ENCODE results near the gene GIT1. TPM values are rescaled to one million over a fixed set of nuclear protein-coding genes. Genes with fewer than 3 reads are reported as not detected.

The GIT1 gene
- total and polyA plus RNA-seq, 8 donors: 15.1 to 27.6 (median 18.3) TPM

DNA sequence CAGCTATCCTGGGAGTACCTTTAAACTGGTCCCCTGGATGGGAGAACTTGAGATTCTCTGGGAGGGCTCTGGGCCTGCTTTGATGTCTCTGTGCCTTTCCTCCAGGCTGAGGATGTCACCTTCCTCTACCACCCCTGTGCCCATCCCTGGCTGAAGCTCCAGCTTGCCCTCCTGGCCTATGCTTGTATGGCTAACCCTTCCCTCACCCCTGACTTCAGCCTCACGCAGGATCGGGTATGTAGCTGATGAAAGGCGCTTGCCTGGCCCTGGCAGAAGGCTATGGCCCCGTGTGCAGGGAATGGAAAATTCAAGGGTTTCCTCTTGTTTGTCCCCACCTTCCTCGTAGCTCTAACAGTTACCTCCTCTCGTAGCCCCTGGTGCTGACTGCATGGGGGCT is 18.0 kb downstream of the GIT1 start:
- 89 to 92% methylated on average over 6 of the region's 6 CpGs for WGBS, 2 donors
- FAIRE-seq: no peak

DNA sequence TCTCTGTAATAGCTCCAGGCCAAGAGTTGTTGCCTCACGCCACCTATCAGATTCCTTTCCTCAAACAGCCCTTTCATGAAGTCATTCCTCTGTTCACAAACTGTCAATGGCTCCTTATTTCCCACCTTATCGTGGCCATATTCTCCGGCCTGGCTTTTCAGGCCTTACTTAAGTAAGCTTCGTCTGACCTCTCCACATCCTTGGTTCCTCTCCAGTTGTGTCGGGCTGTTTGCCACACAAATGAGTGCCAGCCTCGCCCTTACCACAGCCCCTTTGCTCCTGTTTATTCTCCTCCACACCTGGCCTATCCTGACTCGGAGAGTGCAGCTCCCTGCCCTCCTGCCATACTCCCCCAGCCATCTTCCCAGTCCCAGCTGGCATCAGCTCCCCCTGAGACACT is 18.9 kb downstream of the GIT1 start:
- ATAC-seq: no peak
- Histone ChIP-seq H3K4me1 (peaks cover 6 to 21% (median 14%) of the 10 kb centered on the region in 3 donors), H3K27me3 (no peaks in the 10 kb centered on the region), H3K4me3 (no peak overlapping the region), H3K9me3 (no peaks in the 10 kb centered on the region), H3K27ac (no peak overlapping the region), H3K36me3 (no peaks in the 10 kb centered on the region)
- TF ChIP-seq, protein P1, sequence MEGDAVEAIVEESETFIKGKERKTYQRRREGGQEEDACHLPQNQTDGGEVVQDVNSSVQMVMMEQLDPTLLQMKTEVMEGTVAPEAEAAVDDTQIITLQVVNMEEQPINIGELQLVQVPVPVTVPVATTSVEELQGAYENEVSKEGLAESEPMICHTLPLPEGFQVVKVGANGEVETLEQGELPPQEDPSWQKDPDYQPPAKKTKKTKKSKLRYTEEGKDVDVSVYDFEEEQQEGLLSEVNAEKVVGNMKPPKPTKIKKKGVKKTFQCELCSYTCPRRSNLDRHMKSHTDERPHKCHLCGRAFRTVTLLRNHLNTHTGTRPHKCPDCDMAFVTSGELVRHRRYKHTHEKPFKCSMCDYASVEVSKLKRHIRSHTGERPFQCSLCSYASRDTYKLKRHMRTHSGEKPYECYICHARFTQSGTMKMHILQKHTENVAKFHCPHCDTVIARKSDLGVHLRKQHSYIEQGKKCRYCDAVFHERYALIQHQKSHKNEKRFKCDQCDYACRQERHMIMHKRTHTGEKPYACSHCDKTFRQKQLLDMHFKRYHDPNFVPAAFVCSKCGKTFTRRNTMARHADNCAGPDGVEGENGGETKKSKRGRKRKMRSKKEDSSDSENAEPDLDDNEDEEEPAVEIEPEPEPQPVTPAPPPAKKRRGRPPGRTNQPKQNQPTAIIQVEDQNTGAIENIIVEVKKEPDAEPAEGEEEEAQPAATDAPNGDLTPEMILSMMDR (IDR thresholded peaks at IDR 0.05): no peak
- DNase-seq: peak in 3 of 6 donors; percentile 14 to 34 (median 30)
- WGBS, 2 donors: 85 to 89% methylated on average over 7 of the region's 7 CpGs
- intact Hi-C loops (cut with DNase I): no loop called here
- FAIRE-seq: no peak

More for the DNA sequence above, 18.0 kb downstream of the GIT1 start:
- Histone ChIP-seq H3K4me1 (peaks cover 6 to 14% (median 7%) of the 10 kb centered on the region in 3 donors), H3K36me3 (no peaks in the 10 kb centered on the region), H3K9me3 (no peaks in the 10 kb centered on the region), H3K27ac (no peak overlapping the region), H3K4me3 (no peak overlapping the region), H3K27me3 (no peaks in the 10 kb centered on the region)
- TF ChIP-seq, protein P1 (IDR thresholded peaks at IDR 0.05): no peak
- DNase-seq (peak in 2 of 6 donors; percentile 12 to 47), ATAC-seq (no peak)
- intact Hi-C loops (cut with DNase I): no loop called here

DNA sequence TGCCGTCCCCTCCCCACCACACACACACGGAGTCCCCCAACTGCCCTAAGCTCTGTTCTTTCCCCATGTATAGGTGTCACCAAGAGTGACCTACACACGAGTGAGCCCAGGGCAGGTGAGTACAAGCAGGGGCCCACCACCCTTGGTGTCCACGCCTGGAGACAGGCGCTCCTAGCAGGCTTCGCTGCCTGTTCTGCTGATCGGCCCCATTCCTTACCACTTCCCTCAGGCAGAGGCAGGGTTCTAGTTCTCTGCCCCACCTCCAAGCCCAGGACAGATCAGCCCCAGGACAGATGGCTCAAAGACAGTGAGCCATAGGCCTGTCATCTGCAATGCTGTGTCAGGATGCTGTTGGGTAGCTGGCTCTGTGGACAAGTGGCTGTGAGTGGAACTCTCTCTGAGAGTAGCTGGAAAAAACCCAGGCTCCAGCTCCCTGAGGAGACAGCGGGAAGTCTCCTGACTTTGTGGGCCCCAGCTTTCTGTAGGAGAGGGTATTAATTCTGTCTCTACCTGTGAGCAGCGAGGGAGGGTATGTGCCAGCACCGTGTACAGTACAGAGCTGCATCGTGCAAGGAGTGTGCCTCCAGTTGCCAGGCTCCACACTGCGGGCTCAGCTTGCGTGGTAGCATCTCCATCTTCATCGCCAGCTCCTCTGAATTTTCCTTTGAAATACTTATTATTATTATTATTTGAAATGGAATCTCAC is 20.1 kb downstream of the GIT1 start:
- intact Hi-C loops (cut with DNase I): no loop called here
- peak in 3 of 6 donors; percentile 19 to 67 (median 47) for DNase-seq
- no peak for FAIRE-seq

DNA sequence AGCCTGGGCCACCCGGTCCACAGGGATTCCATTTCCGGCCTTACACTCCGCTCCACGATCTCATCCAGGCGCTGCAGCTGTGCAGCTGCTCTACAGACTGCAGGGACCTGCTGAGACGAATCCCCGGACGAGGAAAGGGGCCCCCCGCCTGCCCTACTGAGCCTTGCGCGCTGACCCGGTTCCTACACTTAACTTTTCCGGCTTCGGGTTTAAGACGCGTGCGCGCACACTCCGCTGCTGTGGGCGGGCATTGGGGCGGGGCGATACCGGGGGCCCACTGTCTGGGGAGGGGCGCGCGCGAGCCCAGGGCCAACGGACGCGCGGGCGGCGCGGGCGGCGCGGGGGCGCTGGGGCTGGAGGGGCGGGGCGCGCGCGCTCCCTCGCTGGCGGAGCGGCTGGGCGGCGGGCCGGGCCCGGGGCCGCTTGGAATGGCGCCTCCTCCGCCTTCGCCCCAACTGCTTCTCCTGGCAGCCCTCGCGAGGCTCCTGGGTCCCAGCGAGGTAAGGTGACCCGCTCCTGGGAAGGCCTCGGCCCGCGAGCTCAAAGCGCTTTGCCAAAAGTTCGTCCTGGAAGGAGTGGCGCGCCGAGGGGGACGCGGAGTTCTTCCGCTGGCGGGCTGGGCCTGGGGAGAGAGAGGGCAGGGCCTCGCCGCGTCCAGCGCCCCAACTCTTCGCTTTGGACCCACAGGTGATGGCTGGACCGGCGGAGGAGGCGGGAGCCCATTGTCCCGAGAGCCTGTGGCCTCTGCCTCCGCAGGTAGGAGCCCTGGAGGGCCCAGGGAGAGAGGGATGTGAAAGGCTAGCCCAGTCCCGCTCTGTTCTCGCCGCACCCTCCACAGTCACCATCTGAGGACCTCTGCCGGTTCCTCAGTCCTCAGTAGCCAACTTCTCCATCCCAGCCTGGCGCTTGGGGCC is 20.9 kb downstream of the GIT1 start, which contains the start of gene TP53I13:
TSS of gene TP53I13 (plus strand) at position 371 of the 914 bp plus-strand sequence. CDS start at position 429, 58 bp downstream.
- no peaks in the 10 kb centered on the region for H3K27me3 ChIP-seq
- H3K27ac ChIP-seq: peak within 1 kb of the TSS; percentile 78 to 89 (median 85)
- H3K36me3 ChIP-seq: no peaks in the 10 kb centered on the region
- no peaks in the 10 kb centered on the region for H3K9me3 ChIP-seq
- peak; percentile 87 to 96 (median 92) for DNase-seq
- FAIRE-seq: no peak
- intact Hi-C loops (cut with DNase I): no loop called here
- WGBS, 2 donors: 1% methylated on average over 52 to 85 of the region's 85 CpGs
- peak within 1 kb of the TSS; percentile 52 to 81 (median 66) for H3K4me3 ChIP-seq
- TF ChIP-seq, protein P1 (IDR thresholded peaks at IDR 0.05): no peak
- H3K4me1 ChIP-seq: peaks cover 6 to 23% (median 21%) of the 10 kb centered on the region in 3 donors
- peak; percentile 68 to 74 (median 72) for ATAC-seq

More for the DNA sequence above, 20.1 kb downstream of the GIT1 start:
- TF ChIP-seq, protein P1 (IDR thresholded peaks at IDR 0.05): no peak
- Histone ChIP-seq H3K4me3 (peak overlapping the region; percentile 52 to 81 (median 66)), H3K27me3 (no peaks in the 10 kb centered on the region), H3K9me3 (no peaks in the 10 kb centered on the region), H3K36me3 (no peaks in the 10 kb centered on the region), H3K4me1 (peaks cover 6 to 24% (median 23%) of the 10 kb centered on the region in 3 donors), H3K27ac (peak overlapping the region; percentile 78 to 89 (median 80))
- 59 to 71% methylated on average over 14 of the region's 14 CpGs for WGBS, 2 donors
- ATAC-seq: no peak
